T-helper 2 cell (primary cell): Measurements from ENCODE around the gene DOCK3.
"Not testable (repeated sequence)": the region's sequence is repeated elsewhere in the genome, so short reads cannot be mapped to it uniquely, and the experiment has no call there.

Experiments used
- DNase-seq, 5 experiments: peaks; one replicate each; pipeline versions ENCODE4 v3.0.0 to v3.0.0-alpha.2; 2012 to 2022

Gene DOCK3

GRCh38 chr3:51378726-51379125 is 704.0 kb downstream of the DOCK3 start:
- no peak for DNase-seq

- DNase-seq: no peak
These were observed 704.6 kb downstream of the DOCK3 start for GRCh38 chr3:51379301-51379700.

DNA sequence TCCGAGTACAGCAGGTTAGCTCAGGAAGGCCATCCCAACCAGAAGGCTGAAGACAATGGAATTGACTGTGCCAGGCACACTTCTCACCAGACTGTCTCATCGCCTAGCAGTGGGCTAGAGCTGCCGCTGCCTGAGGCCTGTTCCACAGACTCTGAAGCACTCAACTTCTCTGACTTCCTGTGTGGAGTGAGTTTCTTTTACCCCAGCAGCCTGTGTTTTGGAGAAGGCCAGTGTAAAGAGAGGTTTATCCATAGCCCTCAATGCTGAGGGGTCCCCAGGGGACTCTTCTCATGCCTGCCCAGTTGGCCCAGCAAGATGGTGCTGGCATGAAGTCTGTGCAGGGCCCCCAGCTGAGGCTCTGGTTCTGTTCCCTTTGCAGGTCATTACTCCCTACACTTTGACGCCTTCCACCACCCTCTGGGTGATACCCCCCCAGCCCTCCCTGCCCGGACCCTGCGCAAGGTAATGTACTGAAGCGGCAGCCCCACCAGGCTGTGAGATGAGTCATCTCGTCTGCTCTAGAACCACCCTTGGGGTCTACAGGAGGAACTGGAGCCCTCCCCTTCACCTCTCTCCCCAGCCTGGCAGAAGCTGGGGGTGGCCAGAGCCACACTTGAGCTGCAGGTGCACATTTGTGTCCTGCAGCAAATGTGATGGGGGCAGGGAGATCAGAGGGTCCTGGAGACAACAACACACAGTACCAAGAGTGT is 705.2 kb downstream of the DOCK3 start:
- DNase-seq: no peak

- DNase-seq: no peak
These were observed 706.0 kb downstream of the DOCK3 start for GRCh38 chr3:51380601-51381332.

- DNase-seq: no peak
These were observed 706.6 kb downstream of the DOCK3 start for GRCh38 chr3:51381333-51381705.

DNA sequence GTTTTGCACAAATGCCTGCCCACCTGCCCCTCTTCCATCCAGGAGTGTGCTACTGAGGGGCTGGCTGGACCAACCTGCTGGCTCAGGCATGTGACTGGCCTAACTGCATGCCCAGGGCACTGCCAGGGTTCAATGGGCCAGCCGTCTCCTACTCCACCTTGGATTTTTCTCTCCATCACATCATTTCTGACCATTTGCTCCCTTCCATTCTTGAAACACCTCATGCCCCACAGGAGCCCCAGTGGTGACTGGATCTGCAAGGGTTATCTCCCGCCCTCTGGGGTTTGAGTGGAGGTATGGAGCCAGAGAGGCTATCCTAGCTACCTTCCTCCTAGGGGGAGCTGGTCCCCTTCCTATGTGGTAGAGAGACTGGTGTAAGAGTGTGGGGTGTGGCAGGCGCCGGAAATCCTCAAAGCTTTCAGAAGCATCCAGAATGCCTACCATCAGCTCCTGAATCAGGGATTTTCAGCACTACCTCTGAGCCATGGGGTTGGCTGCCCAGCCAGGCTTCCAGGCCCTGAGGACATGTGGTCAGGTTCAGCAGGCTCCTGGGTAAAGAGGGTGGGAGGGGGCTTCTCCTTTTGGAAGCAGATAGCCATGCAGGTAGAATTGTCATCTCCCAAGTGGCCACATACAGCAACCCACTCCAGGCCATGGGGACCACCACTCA is 707.5 kb downstream of the DOCK3 start:
- no peak for DNase-seq

DNA sequence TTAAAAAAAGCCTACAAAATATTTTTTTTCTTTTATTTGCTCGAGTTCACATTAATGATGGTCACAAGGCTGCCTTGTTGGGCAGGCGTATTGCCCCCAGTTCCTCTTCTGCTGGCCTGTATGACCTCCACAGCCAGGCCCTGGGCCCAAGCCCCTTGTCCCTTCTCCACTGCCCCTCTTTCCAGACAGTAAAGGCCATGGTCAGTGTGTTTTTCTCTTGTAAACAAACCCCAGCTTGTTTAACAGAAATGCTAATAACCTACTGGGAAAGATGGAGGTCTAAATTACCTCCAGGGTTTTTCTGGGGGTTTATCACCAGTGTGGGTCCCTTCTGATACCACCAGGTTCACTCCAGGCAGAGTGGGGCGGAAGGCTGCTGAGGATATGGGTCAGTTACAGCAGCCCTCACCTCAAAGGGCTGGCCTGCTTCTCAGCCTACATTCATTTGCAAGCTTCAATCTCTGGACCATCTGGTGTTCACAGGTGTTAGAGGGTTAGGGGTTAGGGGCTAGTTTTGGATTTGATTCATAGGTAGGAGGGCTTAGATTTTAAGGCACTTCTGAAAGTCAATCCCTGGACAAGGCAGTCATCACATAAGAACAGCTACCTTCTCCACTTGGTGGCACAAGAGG is 708.3 kb downstream of the DOCK3 start:
- no peak for DNase-seq

DNA sequence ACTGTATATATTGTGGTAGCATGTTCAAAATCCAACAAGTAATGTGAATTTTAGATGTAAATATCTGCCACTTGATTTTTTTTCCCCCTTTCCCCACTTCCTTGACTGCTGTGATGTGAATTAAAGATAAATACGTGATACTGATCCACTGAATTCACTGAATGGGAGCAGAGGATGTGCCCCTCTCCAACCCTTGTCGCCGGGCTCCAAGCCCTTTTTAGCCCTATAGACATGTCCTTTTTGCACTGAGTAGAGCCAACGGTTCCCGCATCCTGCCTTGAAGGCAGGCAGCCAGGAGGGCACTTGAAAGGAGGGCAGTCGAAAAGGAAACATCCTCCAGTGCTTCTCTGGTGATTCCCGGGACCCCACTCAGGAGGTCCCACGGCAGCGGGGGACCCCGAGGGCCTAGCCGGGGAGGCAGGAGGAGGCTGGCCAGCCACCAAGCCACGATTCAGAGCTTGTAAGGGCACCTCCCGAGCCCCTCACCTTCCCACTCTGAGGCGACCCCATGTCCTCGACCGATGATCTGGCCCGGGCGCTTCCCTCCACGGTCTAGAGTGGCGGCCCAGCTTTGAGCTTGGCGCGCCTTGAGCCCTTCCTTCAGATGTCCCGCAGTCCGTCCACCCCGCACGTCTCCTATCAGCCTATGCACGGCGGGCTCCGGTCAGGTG is 709.5 kb downstream of the DOCK3 start:
- peak in 3 of 5 experiments; percentile 13 to 43 (median 14) for DNase-seq

GRCh38 chr3:51384726-51385473 is 710.2 kb downstream of the DOCK3 start, which contains the start of gene MANF:
Gene MANF, plus strand, starts transcription at chr3:51385291. Its CDS starts 52 bp downstream, at chr3:51385343.
- DNase-seq: peak; percentile 94 to 99 (median 97)

DNA sequence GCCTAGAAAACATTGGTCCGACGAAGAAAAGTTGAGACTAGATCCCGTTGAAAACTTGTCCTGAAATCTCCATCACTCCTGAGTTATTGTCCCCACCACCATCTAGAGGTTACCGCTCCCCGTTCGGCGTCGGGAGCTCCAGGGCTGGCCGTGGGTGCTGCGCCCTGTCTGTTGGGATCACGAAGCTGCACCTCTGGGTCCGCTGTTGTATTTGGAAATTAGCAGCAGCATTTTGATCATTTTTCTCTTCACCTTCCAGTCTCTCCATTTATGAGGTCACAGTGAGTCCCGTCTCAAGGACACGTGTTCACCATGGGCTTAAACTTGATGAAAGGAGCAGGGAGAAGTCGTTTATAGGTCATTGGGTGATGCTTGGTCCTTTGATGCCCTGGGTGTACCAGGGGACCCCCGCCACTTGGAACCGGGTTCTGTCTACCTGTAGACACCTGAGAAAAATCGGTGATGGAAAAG is 710.9 kb downstream of the DOCK3 start:
- DNase-seq: peak in 1 of 5 experiments; percentile 25

DNA sequence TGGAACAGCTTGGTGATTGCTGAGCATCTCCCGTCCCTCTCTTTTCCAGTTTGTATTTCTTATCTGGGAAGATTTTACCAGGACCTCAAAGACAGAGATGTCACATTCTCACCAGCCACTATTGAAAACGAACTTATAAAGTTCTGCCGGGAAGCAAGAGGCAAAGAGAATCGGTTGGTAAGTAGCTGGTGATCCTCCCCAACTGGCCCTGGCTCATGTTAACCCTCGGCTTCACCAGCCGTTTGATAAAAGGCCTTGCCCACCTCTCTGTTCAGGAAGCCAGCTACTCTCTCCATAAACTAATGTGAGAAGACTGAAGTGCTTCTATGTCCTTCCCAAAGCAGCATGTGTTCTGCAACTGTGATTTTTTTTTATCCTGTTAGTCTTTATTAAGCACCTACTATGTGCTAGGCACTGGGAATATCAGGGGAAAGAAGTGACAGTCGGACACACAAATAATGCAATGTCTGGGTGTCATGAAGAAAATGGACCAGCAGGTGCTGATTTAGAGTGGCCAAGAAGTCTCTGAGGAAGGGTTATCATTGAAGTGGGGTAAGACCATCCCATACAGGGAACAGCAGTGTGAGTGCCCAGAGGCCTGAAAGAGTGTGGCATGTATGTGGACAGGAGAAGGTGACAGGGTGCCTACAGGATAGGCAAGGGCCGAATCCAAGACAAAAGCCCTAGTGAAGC is 711.6 kb downstream of the DOCK3 start:
- DNase-seq: no peak

DNA sequence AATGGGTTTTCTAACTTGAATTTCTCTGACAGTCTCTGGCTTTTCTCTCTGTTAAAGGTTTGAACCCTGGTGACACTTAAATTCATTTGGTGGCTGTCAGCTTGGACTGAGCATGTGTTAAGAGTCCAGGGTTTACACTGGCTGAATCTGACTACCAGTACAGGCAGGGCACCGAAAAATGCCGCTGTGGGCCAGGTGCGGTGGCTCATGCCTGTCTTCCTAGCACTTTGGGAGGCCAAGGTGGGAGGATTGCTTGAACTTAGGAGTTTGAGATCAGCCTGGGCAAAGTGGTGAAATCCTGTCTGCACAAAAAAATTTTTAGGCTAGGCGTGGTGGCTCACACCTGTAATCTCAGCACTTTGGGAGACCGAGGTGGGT is 712.1 kb downstream of the DOCK3 start:
- no peak for DNase-seq

DNA sequence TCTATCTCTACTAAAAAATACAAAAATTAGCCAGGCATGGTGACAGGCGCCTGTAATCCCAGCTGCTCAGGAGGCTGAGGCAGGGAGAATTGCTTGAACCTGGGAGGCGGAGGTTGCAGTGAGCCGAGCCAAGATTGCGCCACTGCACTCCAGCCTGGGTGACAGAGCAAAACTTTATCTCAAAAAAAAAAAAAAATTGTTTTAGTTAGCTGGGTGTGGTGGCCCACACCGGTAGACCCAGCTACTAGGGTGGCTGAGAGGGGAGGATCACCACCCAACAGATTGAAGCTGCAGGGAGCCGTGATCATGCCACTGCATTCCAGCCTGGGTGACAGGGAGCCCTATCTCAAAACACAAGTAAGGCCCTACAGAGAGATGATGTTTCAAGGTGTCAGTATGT is 712.6 kb downstream of the DOCK3 start:
- DNase-seq: not testable (repeated sequence)

- no peak for DNase-seq
These were observed 713.7 kb downstream of the DOCK3 start for GRCh38 chr3:51388286-51389029.

DNA sequence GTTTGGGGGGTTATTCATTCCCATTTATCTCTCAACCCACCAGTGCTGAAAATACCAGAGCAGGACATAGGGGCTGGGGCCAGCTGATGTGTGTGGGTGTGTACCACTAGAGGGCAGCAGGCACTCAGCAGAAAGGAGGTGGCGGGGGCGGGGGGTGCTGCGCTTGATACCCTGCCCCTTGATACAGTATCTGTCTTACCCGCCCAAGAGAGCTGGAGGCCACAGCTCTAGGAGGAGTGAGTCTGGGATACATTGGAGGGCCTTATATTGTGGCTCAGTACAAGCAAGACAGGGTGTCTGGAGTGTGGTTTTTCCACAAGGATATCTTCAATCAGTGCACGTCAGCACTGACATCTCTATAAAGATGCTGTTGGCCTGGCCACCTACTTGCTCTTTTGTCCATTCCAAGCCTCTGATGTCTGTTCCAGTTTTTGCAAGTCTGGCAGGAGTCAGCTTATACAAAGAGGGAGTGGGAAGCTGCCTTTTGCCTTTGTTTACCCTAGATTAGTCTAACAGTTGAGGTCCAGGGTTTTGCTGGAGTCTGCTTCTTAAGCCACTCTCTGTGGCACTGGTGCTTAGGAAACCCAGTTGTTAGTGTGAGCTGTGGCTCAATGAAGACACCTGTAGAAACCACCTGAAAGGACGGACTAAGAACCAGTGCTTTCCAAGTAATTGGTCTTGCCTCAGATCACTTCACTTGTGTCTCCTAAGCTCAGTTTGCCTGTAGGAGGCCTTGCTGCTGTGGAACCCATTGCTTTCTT is 714.9 kb downstream of the DOCK3 start:
- peak in 4 of 5 experiments; percentile 31 to 73 (median 44) for DNase-seq

DNA sequence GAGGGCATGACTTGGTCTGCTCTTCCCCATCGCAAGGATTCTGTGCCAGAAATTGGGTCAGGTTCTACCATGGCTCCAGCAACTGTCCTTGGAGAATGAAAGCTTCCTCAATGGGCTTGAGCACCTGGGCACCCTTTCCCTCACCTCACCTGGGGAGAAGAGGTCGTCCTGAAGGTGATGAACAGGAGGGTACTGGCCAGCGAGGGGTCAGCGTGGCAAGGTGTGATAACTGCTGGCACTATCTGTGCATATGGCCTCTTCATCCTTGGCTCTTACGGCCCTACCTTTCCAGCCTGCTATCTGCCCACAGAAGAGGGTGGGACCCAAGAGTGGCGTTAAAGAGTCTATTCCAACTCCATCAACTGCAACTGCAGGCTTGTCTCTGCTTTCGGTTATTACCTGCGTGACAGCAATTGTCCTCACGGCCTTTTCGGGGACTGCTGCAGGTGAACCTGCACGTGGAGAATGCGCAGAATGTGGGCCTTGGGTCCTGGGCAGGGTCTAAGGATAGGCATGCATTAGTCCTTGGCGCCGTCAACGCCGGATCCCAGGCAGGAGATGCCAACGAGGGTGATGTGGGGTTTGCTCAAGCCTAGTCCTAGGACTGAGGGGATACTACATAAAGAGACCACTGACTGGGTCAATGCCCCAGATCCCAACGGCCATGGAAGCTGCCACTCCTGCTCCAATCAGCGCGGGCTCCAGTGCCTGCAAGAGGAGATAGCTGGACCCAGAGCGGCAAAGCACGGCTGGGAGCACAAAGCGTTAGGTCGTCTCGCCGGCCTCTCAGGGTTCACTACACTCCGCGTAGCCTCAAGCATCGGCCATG is 715.7 kb downstream of the DOCK3 start:
- DNase-seq: no peak

GRCh38 chr3:51391075-51391565 is 716.4 kb downstream of the DOCK3 start, which contains the start of gene RBM15B:
Gene RBM15B, plus strand, starts transcription at chr3:51391285. Its CDS starts 115 bp downstream, at chr3:51391400.
- DNase-seq: peak; percentile 96 to 98 (median 96)
